ENCODE results near the gene XPNPEP1. TPM values are rescaled to one million over a fixed set of nuclear protein-coding genes. Genes with fewer than 3 reads are reported as not detected.

The XPNPEP1 gene
- total and polyA plus RNA-seq, 2 donors from 2014 or later, result 34.4 to 62.4 TPM

DNA sequence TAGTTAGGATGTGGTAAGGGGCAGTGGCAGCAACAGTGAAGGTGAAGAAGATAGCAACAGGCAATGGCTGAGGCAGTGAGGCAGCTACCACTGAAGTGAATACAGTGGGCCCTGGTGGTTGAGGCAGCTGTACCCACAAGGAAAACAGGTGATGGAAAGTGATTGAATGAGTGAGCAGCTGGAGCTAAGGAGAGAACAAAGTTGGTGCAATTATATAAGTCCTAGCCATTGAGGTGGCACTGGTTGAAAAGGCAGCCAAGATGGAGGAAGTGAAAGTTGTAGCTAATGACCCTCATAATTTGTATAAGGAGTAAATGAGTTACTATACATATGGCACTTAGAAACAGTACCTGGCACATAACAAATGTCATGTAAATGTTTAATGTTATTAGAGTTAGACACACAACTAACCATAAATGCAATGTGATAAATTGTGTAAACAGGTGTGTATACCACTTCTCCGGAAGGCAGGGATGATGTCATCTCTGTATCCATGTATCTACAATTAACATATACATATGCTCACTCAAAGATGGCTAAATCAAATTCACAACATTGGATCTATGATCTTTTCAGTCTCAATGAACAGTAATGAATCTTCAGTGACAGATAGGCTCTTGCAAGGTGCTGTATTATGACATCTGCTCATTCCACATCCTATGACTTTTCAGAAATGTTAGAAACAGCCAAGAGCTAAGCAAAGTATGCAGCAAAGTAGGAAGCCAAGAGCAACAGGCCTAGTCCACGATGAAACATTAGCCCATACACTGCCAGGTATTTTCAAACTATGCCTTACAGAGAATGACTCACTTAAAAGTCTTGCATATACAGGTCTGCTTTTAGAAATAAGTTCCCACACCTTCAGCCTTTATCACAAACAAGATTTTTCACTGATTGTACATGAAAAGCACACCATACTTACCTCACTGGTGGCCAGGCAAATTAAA, 10.7 kb downstream of the XPNPEP1 start:
- DNase-seq, result no peak
- FAIRE-seq, result no peak
- TF ChIP-seq, protein P1, sequence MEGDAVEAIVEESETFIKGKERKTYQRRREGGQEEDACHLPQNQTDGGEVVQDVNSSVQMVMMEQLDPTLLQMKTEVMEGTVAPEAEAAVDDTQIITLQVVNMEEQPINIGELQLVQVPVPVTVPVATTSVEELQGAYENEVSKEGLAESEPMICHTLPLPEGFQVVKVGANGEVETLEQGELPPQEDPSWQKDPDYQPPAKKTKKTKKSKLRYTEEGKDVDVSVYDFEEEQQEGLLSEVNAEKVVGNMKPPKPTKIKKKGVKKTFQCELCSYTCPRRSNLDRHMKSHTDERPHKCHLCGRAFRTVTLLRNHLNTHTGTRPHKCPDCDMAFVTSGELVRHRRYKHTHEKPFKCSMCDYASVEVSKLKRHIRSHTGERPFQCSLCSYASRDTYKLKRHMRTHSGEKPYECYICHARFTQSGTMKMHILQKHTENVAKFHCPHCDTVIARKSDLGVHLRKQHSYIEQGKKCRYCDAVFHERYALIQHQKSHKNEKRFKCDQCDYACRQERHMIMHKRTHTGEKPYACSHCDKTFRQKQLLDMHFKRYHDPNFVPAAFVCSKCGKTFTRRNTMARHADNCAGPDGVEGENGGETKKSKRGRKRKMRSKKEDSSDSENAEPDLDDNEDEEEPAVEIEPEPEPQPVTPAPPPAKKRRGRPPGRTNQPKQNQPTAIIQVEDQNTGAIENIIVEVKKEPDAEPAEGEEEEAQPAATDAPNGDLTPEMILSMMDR (IDR thresholded peaks at IDR 0.05; ENCODE audit: borderline replicate concordance, extremely low read depth, insufficient read depth), result no peak
- intact Hi-C loops (cut with DNase I), result no loop called here
- Histone ChIP-seq H3K36me3 (ENCODE audit: control insufficient read depth in 2 of 3, insufficient read depth in 3 of 3, low read length in 3 of 3) (peaks cover 0 to 7% (median under 1%) of the 10 kb centered on the region in 3 donors), H3K27me3 (ENCODE audit: control insufficient read depth, insufficient read depth, low read length) (no peaks in the 10 kb centered on the region), H3K9me3 (ENCODE audit: control insufficient read depth in 2 of 3, insufficient read depth in 1 of 3, low read length in 3 of 3) (no peaks in the 10 kb centered on the region), H3K4me1 (ENCODE audit: control insufficient read depth in 2 of 3, insufficient read depth in 2 of 3, low read depth in 1 of 3, low read length in 3 of 3) (peaks cover 0 to 12% (median 5%) of the 10 kb centered on the region in 3 donors), H3K27ac (ENCODE audit: low read depth in 2 of 2, low read length in 2 of 2) (no peak overlapping the region), H3K4me3 (ENCODE audit: low read length in 3 of 3) (no peak overlapping the region), H3K9ac (ENCODE audit: low read length in 3 of 3) (no peak overlapping the region)

DNA sequence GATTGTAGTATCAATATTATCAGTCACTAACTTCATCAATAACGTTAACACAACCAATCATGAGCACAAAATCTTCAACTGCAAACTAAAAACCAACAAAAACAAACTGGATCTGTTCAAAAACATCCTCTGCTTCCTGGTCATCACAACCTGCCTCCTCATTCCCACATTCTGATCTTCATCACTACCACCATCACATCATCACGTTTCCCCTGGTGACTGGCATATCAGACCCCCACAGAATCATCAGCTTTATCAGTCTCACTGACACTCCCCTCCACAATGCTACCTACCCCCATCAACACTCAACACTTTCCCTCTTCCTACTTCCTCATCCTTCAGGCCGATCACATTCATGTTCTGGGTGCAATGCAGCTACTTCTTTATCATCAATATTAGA, 11.4 kb downstream of the XPNPEP1 start:
- Histone ChIP-seq H3K27me3 (ENCODE audit: control insufficient read depth, insufficient read depth, low read length) (no peaks in the 10 kb centered on the region), H3K36me3 (ENCODE audit: control insufficient read depth in 2 of 3, insufficient read depth in 3 of 3, low read length in 3 of 3) (peaks cover 0 to 12% (median 6%) of the 10 kb centered on the region in 3 donors), H3K4me3 (ENCODE audit: low read length in 3 of 3) (no peak overlapping the region), H3K9me3 (ENCODE audit: control insufficient read depth in 2 of 3, insufficient read depth in 1 of 3, low read length in 3 of 3) (no peaks in the 10 kb centered on the region), H3K9ac (ENCODE audit: low read length in 3 of 3) (no peak overlapping the region), H3K4me1 (ENCODE audit: control insufficient read depth in 2 of 3, insufficient read depth in 2 of 3, low read depth in 1 of 3, low read length in 3 of 3) (peaks cover 0 to 12% (median 6%) of the 10 kb centered on the region in 3 donors), H3K27ac (ENCODE audit: low read depth in 2 of 2, low read length in 2 of 2) (no peak overlapping the region)
- FAIRE-seq, result no peak
- TF ChIP-seq, protein P1 (IDR thresholded peaks at IDR 0.05; ENCODE audit: borderline replicate concordance, extremely low read depth, insufficient read depth), result no peak
- intact Hi-C loops (cut with DNase I), result no loop called here
- DNase-seq, result no peak

DNA sequence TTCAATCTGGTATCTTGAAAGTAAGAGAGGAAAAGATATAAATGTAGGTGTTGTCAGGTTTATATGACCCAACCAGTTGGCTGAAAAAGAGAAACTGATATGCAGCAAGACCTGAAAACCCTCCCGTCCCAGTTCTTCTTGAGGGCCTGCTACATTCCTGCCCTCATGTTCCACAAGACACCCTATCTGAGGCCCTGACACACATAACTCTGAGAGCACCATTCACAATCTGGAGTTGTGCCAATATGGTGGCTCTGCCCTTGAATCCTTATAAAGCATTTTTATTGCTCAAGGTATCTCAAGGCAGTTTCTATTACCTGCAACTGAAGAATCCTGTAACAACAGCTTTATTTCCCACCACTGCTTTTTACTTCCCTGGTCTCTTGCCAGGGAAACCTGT, 17.0 kb downstream of the XPNPEP1 start:
- peaks cover 0 to 10% (median 8%) of the 10 kb centered on the region in 3 donors for H3K36me3 ChIP-seq (ENCODE audit: control insufficient read depth in 2 of 3, insufficient read depth in 3 of 3, low read length in 3 of 3)
- H3K4me3 ChIP-seq (ENCODE audit: low read length in 3 of 3), result no peak overlapping the region
- H3K9me3 ChIP-seq (ENCODE audit: control insufficient read depth in 2 of 3, insufficient read depth in 1 of 3, low read length in 3 of 3), result no peaks in the 10 kb centered on the region
- H3K9ac ChIP-seq (ENCODE audit: low read length in 3 of 3), result no peak overlapping the region
- intact Hi-C loops (cut with DNase I), result no loop called here
- H3K27me3 ChIP-seq (ENCODE audit: control insufficient read depth, insufficient read depth, low read length), result no peaks in the 10 kb centered on the region
- TF ChIP-seq, protein P1 (IDR thresholded peaks at IDR 0.05; ENCODE audit: borderline replicate concordance, extremely low read depth, insufficient read depth), result no peak
- H3K4me1 ChIP-seq (ENCODE audit: control insufficient read depth in 2 of 3, insufficient read depth in 2 of 3, low read depth in 1 of 3, low read length in 3 of 3), result peaks cover 0 to 6% (median 0%) of the 10 kb centered on the region in 3 donors
- H3K27ac ChIP-seq (ENCODE audit: low read depth in 2 of 2, low read length in 2 of 2), result no peak overlapping the region
- no peak for FAIRE-seq
- no peak for DNase-seq

All from kidney (tissue), 14 donors.